EL (cell line): ENCODE data around the gene TSPO2.
"Not testable (repeated sequence)": the region's sequence is repeated elsewhere in the genome, so short reads cannot be mapped to it uniquely, and the experiment has no call there.

Source experiments
- DNase-seq: peaks from one replicate; pipeline ENCODE4 v3.0.0-alpha.2; 2016

TSPO2 gene

GRCh38 chr6:41042226-41043055 is at the start of gene TSPO2:
TSPO2 (plus strand) TSS chr6:41042467; CDS start chr6:41042986, 519 bp downstream.
- DNase-seq, result peak; percentile 23

- no peak for DNase-seq
These were observed 49.5 kb upstream of the TSPO2 start for GRCh38 chr6:40992746-40993145.

GRCh38 chr6:40996591-40997233 is 45.6 kb upstream of the TSPO2 start:
- DNase-seq, result no peak

GRCh38 chr6:40997234-40997957 is 44.9 kb upstream of the TSPO2 start:
- DNase-seq, result peak; percentile 66

GRCh38 chr6:40998661-40999060 is 43.6 kb upstream of the TSPO2 start:
- no peak for DNase-seq

GRCh38 chr6:40999569-40999968 is 42.7 kb upstream of the TSPO2 start:
- DNase-seq, result peak; percentile 53

GRCh38 chr6:41000248-41000647 is 42.0 kb upstream of the TSPO2 start:
- DNase-seq, result no peak

GRCh38 chr6:41002168-41002567 is 40.1 kb upstream of the TSPO2 start:
- DNase-seq, result no peak

GRCh38 chr6:41006217-41006616 is 36.0 kb upstream of the TSPO2 start:
- peak; percentile 64 for DNase-seq

- not testable (repeated sequence) for DNase-seq
These were observed 35.3 kb upstream of the TSPO2 start for GRCh38 chr6:41006980-41007379.

GRCh38 chr6:41008011-41008410 is 34.3 kb upstream of the TSPO2 start:
- DNase-seq, result no peak

- DNase-seq, result no peak
These were observed 32.6 kb upstream of the TSPO2 start for GRCh38 chr6:41009669-41010068.

- no peak for DNase-seq
These were observed 30.6 kb upstream of the TSPO2 start for GRCh38 chr6:41011673-41012072.

- no peak for DNase-seq
These were observed 28.7 kb upstream of the TSPO2 start for GRCh38 chr6:41013466-41014153.

- DNase-seq, result no peak
These were observed 27.5 kb upstream of the TSPO2 start for GRCh38 chr6:41014780-41015179.

GRCh38 chr6:41015860-41016259 is 26.4 kb upstream of the TSPO2 start:
- DNase-seq, result not testable (repeated sequence)

- DNase-seq, result no peak
These were observed 24.6 kb upstream of the TSPO2 start for GRCh38 chr6:41017663-41018062.

- DNase-seq, result peak; percentile 63
These were observed 20.4 kb upstream of the TSPO2 start for GRCh38 chr6:41021832-41022231.

GRCh38 chr6:41022294-41022693 is 20.0 kb upstream of the TSPO2 start:
- DNase-seq, result peak; percentile 62

- peak; percentile 19 for DNase-seq
These were observed 19.2 kb upstream of the TSPO2 start for GRCh38 chr6:41023114-41023513.

- no peak for DNase-seq
These were observed 16.2 kb upstream of the TSPO2 start for GRCh38 chr6:41025966-41026530.

GRCh38 chr6:41027241-41027640 is 15.0 kb upstream of the TSPO2 start:
- no peak for DNase-seq
